GM12878 (cell line): ENCODE data around the gene SEPHS2.

Experiments
- CHD1 ChIP-seq: IDR thresholded peaks from 2 replicates; pipeline ENCODE4 v1.6.1; 2012; ENCODE audit warnings: low read depth, low read length, improper control_type of control experiment
- TF ChIP-seq, protein P1 (sequence below), 3 experiments: IDR thresholded peaks in 2 of 3; conservative IDR thresholded peaks in 1 of 3; 2 replicates each; pipeline ENCODE4 v1.5.1; 2011; ENCODE audit warnings: low read depth in 3 of 3, low read length in 3 of 3, mild to moderate bottlenecking in 3 of 3, control low read depth in 2 of 3, moderate library complexity in 2 of 3, inconsistent platforms in 1 of 3, mixed read lengths in 1 of 3; ENCODE audit not compliant: control insufficient read depth in 2 of 3, insufficient read depth in 1 of 3; ENCODE audit errors: extremely low read depth in 1 of 3

DNA sequence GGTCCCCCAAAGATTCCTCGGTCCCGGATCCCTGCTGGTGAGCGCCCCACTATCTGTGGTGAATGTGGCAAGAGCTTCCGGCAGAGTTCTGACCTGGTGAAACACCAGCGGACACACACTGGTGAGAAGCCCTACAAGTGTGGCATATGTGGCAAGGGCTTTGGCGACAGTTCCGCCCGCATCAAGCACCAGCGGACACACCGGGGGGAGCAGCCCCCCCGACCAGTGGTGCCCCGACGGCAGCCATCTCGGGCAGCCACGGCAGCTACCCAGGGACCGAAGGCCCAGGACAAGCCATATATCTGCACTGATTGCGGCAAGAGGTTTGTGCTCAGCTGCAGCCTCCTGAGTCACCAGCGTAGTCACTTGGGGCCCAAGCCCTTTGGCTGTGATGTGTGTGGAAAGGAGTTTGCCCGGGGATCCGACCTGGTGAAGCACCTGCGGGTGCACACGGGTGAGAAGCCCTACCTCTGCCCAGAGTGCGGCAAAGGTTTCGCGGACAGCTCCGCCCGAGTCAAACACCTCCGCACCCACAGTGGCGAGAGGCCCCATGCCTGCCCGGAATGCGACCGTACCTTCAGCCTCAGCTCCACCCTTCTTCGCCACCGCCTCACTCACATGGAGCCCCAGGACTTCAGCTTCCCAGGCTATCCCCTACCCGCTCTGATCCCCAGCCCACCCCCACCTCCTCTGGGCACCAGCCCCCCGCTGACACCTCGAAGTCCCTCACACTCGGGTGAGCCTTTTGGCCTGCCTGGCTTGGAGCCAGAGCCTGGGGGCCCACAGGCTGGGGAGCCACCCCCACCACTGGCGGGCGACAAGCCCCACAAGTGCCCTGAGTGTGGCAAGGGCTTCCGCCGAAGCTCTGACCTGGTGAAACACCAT, 47.7 kb downstream of the SEPHS2 start:
- no peak for TF ChIP-seq CHD1
- TF ChIP-seq, protein P1, sequence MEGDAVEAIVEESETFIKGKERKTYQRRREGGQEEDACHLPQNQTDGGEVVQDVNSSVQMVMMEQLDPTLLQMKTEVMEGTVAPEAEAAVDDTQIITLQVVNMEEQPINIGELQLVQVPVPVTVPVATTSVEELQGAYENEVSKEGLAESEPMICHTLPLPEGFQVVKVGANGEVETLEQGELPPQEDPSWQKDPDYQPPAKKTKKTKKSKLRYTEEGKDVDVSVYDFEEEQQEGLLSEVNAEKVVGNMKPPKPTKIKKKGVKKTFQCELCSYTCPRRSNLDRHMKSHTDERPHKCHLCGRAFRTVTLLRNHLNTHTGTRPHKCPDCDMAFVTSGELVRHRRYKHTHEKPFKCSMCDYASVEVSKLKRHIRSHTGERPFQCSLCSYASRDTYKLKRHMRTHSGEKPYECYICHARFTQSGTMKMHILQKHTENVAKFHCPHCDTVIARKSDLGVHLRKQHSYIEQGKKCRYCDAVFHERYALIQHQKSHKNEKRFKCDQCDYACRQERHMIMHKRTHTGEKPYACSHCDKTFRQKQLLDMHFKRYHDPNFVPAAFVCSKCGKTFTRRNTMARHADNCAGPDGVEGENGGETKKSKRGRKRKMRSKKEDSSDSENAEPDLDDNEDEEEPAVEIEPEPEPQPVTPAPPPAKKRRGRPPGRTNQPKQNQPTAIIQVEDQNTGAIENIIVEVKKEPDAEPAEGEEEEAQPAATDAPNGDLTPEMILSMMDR (IDR thresholded peaks at IDR 0.05 in 2 of 3, conservative IDR thresholded peaks at IDR 0.05 in 1 of 3; ENCODE audit: control insufficient read depth in 2 of 3, extremely low read depth in 1 of 3, insufficient read depth in 1 of 3, low read depth in 3 of 3, low read length in 3 of 3): no peak
